CD4-positive, alpha-beta T cell treated with Interleukin-6 at 100 ng/mL for 8 hours (primary cell): ENCODE measurements around the gene TCF15.
"Not testable (repeated sequence)": the region's sequence is repeated elsewhere in the genome, so short reads cannot be mapped to it uniquely, and the experiment has no call there.

Experiments
- DNase-seq: peaks from one replicate; pipeline ENCODE4 v3.0.0-alpha.2; 2020; ENCODE audit warnings: mixed read lengths, low spot score

TCF15 gene

DNA sequence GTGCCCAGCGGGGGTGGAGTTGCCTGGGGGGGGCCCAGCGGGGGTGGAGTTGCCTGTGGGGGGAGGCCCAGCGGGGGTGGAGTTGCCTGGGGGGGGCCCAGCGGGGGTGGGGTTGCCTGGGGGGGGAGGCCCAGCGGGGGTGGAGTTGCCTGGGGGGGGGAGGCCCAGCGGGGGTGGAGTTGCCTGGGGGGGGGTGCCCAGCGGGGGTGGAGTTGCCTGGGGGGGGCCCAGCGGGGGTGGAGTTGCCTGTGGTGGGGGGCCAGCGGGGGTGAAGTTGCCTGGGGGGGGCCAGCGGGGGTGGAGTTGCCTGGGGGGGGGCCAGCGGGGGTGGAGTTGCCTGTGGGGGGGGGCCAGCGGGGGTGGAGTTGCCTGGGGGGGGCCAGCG, 31.9 kb upstream of the TCF15 start:
- DNase-seq, result not testable (repeated sequence)

DNA sequence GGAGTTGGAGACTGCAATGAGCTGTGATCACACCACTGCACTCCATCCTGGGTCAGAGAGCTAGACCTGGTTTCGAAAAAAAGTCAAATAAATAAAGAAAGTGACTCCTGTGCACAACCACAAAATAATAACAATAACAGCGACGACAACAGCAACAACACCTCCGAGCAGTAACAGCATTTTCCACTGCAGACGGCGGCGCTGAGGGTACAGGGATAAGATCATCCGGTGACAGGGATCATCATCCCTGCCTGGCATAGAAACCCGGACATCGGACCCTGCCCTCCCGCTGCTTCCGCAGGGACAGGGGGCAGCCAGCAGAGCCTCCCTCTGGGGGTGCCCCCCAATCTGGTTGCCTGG, 31.4 kb upstream of the TCF15 start:
- DNase-seq, result no peak

DNA sequence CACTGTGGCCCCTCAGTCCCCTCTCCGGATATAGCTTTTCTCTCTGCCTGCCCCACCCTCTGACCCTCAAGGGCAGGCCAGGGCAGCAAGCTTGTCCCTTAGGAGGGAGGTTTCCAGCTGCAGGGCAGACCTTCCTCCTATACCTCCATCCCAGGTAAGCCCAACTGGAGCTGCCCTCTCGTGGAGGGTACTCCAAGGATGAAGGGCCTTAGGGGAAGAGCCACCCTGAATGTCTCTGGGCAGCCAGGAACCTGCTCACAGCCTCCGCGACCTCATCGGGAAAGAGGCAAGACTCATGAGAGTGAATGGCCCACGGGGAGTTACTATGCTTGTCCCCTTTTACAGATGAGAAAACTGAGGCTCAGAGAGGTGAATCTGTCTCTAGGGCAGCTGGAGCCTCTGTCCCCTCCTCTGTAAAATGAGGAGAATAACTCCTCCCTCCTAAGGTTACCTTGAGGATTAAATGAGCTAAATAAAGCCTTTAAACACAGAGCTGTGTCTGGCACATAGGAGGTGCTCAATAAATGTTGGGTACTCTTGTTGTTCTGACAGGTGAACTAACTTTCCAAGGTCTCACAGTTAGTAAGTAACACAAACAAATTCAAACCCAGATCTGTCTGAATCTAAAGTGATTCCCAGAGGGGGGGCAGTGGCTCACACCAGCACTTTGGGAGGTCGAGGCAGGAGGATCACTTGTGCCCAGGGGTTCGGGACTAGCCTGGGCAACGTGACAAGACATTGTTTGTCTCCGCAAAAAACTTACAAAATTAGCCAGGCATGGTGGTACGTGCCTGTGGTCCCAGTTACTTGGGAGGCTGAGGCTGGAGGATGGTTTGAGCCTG, 30.8 kb upstream of the TCF15 start:
- DNase-seq, result no peak

DNA sequence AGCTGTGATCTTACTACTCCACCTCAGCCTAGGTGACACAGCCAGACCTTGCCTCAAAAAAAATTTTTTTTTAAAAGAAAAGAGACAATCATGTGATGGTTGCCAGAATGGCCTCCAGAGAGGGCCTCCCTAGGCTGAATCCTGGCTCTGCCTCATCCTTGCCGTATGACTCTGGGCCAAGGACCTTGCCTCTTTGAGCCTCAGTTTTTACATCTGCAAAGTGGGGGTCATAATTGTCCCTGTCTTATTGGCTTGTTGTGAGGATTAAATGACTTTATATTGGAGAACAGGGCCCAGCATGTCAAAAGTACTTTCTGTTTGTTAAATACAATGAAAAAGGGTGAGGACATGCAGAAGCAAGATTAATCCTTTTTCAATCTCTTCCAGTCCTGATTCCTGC, 28.5 kb upstream of the TCF15 start:
- DNase-seq, result no peak

DNA sequence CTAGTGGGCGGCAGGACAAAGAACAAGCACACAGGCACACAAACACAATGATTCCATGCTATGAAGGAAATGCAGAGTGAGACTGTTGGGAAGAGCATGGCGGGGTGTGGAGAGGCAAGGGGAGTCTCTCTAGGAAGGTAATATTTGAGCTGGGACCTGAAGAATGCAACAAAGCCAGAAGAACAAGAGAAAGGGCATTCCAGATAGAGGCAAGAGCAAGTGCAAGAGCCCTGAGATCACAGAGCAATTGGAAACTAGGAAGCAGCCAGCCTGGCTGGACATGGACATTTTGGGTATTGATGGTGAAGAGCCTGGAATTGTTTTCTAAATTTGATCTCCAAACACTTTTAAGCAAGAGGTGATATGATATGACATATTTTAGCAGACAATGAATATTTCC, 27.4 kb upstream of the TCF15 start:
- DNase-seq, result no peak

DNA sequence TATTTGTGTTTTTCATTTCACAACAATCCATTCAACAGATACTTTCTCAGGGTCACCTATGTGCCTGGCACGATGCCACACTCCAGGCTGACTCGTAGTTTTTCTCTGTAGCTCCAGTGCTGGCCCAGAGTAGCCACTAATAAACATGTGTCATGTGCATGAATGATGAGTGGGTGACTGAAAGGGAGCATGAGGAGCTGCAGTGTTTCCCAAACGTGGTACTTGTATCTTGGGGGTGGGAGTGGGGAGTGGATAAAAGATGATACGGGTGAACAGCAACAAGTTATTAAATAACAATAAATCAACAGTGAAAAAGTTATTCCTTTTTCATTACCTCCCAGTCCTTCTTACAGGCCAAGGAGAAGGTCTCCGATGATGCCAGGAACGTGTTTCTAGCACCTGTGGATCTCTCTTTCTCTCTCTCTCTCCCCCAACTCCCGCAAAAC, 25.8 kb upstream of the TCF15 start:
- DNase-seq, result no peak

DNA sequence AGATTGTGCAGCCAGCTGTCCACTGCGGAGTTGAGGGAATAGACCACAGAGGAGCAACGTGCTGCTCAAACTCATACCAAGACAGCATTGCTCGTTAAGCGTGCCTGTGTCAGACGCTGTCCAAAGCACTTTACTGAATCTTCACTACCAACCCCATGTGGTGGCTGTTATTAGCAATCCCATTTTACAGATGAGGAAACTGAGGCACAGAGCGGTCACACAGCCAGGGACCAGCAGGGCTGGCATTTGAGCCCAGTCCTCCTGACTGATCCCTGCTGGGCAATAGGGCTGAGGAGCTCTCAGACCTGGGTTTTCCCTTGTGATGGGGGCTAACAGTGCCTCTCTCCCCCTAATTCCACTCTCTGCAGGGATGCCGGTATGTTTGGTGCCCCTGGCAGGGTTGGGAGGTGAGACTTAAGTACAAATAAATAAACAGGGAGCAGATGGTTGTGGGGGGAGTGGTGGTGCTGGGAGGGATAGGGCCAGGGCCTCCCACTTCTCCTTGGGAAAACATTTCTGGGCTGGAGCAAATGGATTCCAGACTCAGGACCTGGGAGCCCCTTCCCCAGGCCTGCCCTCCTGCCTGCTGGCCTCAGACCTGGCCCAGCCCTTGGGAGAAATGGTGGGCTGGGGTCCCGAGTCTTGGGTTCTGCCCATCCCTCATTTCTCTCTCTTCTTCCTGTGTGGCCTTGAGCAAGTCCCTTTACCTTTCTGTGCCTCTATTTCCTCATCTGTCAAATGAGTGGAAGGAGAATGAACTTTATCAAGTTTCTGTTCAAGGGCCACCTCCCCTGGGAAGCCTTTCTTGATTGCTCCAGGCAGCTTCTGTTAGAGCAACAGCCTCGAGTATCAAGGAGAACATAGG, 25.2 kb upstream of the TCF15 start:
- DNase-seq, result no peak

DNA sequence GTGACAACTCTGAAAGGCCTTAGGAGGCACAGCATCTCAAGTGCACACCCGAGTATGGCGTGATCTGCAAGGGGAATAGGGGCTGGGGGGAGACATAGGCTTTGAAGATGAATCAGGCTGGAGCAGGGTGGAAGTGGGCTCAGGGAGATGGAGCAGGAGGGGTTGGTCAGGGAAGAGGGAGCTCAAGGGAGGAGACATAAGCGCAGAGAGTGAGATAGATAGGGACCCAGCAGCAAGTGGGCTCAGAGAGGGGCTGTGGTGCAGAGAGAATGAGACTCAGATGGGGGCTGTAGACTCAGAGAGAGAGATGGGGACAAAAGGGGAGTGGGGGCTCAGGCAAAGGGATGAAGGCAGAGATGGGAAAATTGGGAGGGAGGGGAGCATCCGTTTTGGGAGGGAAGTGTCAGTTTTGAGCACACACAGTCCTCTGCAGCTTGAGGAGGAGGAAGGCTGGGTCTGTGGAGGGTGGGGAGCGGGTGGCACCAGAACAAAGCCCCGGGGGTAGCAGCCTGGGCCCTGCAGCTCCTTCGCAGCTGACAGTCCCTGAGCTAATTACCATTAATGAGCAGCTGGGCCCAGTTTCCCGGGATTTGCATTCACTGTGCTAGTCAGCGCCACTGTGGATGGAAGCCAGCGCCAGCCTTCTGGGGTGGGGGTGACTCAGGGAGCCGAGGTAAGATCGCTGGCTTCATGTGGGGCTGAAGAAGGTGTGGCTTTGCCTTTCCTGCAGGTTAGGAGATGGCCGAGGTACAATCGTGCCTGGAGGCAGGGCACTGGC, 24.2 kb upstream of the TCF15 start:
- DNase-seq, result no peak

DNA sequence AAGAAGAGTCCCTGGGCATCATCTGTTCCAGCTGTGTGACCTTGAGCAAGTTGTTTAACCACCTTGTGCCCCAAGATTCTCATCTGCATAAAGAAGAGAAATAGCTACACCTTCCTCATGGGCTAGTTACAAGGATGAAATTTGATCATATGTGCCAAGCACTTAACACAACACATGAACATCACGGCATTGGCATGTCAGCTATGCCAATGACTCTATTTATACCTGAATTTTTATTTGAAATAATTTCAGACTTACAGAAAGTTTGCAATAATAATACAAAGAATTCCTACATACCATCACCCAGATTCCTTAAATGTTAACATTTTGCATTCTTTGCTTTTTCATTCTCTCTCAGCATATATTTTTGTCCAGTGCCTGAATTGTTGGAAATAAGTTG, 21.0 kb upstream of the TCF15 start:
- DNase-seq, result no peak

DNA sequence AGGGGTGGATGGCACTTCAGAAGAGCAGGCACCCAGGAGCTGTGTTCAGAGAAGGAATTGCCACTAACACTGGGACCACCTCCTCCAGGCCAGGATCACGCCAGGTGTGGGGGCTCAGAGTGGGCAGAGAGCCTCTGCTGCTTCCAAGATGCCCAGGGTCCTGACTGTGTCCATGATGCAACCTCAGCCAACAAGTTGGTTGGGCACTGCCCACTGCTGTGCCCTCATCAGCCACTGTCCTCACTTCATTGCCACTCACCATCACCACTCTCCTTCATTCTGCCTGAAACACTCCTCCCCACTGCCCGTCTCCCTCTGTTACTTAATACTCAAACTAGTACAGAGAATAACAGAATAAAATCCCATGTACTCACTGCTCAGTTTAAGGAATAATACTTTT, 16.5 kb upstream of the TCF15 start:
- DNase-seq, result no peak

DNA sequence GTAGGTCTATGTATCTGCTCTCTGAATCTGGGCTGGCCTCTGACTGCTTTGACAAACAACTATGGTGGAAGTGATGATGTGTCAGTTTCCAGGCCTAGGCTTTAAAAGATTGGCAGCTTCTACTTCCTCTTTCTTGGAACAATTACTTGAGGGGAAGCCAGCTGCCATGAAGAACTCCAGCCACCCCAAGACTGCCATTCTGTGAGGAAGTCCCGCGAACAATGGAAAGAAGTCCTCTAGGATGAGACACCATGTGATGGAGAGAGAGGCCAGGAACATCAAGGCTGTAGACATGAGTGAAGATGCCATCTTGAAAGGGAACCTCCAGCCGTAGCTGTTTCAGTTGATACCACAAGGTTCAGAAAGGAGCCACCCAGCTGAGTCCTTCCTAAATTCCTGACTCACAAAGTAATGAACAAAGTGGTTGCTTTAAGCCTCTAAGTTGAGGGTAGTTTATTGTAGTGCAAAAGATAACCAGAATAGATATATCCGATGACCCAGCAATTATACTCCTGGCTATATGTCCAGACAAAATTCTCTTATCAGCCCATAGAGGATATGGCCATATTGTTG, 15.3 kb upstream of the TCF15 start:
- no peak for DNase-seq

DNA sequence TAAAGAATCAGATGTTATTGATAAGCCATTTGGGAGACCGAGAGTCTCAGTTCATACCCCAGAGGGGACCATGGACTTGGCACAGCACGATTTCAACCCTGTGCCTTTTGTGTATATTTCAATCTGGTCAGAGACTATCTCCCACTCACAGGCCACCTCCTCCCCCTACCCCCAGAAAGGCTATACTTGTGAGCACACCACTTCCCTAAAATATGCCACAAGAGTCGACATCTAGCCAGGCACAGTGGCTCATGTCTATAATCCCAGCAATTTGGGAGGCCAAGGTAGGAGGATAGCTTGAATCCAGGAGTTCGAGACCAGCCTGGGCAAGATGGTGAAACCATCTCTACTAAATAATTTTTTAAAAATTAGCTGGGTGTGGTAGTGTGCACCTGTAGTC, 13.6 kb upstream of the TCF15 start:
- no peak for DNase-seq

DNA sequence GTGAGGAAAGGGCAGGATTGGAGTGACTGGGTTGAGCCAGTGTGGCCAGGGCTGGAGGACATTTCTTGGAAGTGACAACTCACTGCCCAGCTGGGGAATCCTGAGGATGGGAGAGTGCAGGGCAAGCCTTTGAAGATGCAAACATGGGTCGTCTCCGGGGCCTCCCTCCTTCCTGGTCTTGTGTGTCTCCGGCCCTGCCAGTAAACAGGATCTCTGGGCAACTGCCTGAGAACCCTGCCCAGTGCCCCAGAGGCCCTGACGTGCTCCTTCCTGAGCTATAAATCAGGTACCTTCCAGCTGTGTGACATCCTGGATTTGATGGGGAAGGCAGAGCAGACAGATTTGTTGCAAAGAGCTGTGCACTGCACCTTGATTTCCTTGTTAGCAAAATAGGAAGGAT, 12.9 kb upstream of the TCF15 start:
- DNase-seq, result no peak

DNA sequence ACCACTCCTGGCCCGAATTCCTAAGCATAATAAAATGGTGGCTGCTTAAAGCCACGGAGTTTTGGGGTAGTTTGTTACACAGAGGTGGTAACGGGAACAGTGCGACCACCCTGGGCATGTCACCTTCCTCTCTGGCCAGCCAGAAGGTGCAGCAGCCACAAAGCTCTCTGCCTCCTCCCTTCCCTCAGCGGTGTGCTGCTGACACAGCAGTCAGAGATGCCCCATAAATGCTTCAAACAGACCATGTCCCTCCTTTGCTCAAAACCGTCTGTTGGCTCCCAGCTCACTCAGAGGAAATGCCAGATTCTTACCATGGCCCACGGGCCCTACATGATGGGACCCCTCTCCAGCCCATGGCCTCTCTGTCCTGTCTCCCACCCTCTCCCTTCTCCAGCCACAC, 12.1 kb upstream of the TCF15 start:
- DNase-seq, result no peak

DNA sequence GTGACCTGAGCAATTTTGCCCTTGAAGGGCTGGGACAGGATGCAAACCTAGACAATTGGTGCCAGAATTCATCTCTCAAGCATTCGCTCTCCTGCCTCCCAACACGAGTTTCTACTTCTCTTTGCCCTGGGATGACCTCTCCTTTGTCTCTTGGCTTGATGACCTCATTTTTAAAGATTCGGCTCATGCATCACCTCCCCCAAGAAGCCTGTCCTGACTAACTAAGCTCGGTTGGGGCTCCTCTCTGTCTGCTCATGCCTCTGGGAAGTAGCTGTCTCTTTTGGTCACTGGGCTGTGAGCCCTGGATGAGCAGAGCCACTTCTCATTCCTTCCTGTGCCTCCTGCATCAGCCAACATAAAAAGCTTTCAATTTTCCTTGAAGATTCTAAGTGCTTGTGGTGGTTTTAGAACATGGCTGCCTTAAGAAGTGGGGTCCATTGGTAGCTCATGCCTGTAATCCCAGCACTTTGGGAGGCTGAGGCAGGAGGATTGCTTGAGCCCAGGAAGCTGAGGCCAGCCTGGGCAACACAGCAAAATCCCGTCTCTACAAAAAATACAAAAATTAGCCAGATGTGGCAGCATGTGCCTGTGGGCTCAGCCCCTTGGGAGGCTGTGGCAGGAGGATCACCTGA, 11.1 kb upstream of the TCF15 start:
- no peak for DNase-seq

DNA sequence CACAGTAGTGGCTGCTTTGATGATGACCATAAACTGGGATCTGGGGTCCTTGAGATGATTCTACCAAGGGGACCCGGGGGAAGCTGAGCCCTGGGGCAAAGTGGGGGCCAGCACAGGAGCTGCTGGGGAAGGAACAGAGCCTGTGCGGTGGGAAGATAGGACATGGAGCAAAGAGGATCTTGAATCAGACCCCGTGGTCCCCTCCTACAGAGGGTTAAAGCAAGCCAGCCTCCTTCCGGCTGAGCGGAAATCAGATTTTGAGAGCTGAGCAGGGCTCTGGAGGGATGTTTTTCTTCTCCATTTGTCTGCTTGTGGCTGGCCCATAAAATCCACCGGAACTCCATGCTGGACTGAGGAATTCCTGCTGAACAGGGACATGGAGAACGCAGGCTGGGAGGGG, 10.1 kb upstream of the TCF15 start:
- DNase-seq, result no peak

DNA sequence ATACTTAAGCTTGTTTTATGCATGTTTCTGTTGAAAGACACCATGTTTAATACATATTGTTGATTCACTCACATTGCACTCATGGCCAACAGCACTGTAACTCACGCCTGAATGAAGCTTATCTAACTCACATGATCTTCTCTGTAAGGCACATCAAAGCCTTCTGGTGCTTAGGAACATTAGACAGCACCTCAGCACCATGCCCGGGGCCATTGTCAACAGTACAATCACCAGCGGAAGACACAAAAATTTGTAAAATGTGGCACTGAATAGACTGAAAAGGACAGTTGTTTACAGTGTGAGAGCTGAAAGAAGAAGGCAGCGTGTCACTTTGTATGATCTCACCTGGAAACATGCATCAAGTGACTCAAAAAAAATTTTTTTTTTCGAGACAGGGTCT, 8.9 kb upstream of the TCF15 start:
- DNase-seq, result no peak

DNA sequence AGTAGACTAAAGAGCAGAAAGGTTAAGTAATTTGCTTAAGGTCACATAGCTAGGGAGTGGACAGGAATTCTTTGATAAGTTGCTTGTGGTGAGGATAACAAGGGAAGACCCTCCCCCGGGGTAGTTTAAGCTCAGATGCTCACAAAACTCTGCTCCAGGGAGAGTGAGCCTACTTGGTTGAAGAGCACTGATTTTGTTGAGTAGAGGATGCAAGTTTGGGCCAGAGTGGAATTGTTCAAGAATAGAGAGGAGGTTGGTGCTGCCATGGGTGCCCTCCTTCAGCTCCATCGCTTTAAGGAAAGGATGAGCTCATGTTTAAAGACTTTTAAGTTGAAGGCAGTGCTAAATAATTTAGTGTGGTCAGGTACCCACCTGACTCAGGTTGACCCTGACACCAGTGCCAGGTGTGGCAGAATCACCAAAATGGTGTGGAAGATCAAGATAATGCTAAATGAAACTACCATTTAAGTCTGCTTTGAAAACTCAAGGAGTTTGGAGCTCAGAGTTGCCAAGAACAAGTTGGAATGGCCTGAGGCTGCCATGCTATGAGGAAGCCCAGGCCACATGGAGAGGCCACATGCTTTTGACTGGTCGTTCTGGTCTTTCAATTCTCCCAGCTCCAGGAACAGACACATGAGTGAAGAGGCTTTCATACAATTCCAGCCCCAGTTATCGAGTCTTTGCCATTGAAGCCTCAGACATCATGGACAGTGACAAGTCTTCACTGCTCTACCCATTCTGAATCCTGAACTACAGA, 8.0 kb upstream of the TCF15 start:
- DNase-seq, result no peak

DNA sequence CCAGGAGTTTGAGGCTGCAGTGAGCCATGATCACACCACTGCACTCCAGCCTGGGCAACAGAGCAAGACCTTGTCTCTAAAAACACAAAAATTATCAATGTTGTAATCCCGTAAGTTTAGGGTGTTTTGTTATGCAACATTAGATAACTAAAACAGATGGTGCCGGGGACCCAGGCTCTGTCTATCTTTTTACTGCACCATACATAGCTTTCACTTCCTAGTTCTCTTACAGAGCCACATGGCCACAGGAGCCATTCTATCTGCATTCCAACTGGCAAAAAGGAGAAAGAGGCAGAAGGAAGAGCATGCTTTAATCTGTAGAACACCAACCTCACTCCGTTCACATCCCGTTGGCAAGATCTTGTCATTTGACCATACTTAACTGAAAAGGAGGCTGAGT, 5.4 kb upstream of the TCF15 start:
- DNase-seq, result no peak

DNA sequence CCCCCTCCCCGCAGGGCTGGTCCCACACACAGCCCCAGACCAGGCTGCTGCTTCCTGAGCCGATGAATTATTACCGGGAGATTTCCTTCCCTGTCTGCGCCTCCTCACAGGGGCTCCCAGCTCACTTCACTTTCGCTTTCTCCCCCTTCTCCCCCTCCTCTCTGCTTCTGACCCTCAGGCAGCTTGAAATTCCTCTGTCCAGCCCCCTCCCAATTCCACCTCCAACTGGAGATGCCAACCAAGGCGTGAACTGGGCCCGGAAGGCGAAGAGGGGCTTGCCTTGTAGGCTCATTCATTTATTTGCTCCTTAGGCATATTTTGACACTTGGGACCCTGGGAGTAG, 1.7 kb upstream of the TCF15 start:
- no peak for DNase-seq
